GM10266 (cell line): ENCODE results near the gene ITPK1.
A peak's percentile ranks its signal among the peaks of the same experiment; 100 is the strongest.

Experiments used
- DNase-seq: peaks from one replicate; pipeline ENCODE4 v3.0.0; 2012; ENCODE audit errors: extremely low spot score
- TF ChIP-seq, protein P1 (sequence below): IDR thresholded peaks from 2 replicates; pipeline ENCODE4 v1.5.1; 2012; ENCODE audit warnings: mild to moderate bottlenecking, low read depth; ENCODE audit not compliant: control insufficient read depth, insufficient read depth; ENCODE audit errors: missing control alignments

ITPK1 gene

DNA sequence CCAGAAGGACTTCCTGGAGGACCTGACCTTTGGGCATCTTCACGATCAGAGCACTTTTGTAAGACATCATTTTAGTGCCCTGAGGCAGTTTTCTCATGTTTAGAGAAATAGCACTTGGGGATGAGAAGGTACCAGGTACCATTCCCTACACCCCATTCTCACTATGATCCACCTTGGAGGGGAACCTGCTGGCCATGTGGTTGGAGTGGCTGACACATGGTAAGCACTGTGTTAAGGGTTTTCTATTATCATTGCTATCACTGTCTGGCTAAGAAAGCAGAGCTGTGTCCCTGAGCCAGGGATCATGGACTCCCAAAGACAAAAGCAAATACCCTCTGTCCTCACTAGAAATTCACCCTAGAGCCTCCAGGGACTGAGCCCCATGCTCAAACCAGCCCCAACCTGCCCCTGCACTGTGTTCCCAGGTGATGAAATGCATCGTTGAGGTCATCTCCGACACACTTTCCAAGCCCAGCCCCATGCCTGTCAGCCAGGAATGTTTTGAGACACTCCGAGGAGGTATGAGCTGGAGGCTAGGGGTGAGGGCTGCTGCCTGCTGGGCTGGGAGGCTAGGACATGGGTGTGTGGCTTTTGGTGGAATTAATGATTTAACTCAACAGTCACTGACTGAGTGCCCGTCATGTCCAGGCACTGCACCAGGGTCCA is 189.4 kb downstream of the ITPK1 start:
- TF ChIP-seq, protein P1, sequence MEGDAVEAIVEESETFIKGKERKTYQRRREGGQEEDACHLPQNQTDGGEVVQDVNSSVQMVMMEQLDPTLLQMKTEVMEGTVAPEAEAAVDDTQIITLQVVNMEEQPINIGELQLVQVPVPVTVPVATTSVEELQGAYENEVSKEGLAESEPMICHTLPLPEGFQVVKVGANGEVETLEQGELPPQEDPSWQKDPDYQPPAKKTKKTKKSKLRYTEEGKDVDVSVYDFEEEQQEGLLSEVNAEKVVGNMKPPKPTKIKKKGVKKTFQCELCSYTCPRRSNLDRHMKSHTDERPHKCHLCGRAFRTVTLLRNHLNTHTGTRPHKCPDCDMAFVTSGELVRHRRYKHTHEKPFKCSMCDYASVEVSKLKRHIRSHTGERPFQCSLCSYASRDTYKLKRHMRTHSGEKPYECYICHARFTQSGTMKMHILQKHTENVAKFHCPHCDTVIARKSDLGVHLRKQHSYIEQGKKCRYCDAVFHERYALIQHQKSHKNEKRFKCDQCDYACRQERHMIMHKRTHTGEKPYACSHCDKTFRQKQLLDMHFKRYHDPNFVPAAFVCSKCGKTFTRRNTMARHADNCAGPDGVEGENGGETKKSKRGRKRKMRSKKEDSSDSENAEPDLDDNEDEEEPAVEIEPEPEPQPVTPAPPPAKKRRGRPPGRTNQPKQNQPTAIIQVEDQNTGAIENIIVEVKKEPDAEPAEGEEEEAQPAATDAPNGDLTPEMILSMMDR, result no peak
- DNase-seq, result no peak

DNA sequence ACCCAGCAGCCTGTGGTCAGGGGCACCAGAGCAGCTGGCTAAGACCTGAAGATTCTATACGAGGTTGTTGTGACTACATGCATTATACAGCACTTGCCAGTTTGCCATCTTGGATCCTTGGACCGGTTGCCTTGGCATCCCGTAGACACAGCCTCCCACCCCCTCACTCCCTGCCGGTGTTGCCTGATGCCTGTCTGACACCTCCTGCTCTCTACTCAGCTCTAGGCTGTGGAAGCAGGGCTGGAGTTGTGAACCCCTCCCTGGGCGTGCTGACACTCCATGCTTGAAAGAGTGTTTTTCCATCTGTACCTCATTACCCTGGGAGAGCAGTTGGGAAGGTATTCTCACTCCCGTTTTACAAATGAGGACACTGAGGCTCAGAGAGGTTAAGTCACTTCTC is 190.3 kb downstream of the ITPK1 start:
- no peak for DNase-seq
- TF ChIP-seq, protein P1, result no peak

DNA sequence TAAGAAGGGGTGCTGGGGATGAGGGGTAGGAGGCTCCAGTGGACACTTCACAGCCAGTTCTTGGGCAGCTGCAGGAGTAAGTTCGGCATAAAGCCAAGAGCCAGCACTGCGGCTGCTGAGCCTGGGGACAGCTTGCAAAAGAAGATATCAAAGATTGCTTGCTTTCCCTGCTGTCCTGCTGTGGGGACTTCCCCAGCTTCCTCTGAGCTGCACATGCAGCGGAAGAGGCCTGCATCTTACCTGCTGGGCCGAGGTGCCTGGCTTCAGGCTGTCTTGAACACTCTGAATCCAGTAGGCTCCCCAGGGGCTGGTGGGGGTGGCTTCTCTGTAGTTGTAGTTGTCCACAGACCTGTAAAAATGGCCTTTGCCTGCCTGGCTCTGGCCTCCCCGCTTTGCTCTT is 191.5 kb downstream of the ITPK1 start:
- TF ChIP-seq, protein P1, result no peak
- no peak for DNase-seq

DNA sequence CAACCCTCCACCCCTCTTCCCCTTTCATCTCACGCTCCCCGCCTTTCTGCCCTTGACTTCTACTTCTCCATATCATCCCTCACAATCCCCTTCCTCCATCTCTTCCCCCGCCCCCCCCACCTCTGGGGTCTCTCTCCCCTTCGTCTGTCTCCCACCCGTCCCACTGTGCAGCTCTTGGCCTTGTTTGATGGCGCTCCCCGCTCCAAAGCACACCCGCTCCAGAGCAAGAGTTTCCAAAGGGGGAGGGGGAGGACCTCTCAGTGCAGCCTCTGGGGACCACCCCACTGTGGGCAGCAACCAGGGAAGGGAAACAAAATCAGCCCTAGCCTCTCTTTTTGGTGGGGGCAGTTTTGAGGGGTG is 192.0 kb downstream of the ITPK1 start:
- DNase-seq, result no peak

DNA sequence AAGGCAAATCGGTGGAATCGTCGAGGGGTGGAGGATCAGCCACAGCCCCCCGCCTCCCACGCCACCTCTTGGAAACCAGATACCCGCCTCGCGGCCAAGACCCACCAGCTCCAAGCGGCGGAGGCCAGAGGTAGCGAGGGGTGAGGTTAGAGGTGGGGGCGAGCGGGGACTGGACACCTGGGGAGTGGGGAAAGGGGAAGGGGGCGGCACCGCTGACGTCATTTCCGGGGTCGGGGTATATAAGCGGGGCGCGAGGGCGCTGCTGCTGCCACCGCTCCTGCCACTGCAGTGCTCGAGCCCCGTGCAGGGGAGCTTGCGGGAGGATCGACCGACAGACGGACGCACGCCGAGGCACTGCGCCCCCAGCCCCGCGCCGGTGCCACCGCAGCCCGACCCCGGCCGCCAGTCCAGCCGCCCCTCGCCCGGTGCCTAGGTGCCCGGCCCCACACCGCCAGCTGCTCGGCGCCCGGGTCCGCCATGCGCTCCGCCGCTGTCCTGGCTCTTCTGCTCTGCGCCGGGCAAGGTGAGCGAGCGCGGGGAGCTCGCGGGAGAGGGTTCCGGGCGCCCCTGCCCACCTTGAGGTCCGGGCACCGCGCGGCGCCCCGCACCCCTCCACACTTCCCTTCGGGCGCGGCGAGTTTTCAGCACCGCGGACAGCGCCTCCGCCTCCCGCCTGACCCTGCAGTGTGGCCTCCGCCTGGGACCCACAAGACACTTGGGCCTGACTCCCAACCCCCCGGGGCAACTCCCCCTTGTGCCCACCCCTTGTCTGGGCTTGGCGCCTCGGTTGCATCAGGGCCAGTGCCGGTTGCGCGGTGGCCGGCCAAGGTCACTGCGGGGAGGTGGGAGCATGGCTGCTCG is 192.6 kb downstream of the ITPK1 start, which contains the start of gene CHGA:
CHGA (plus strand) TSS at position 268 of the 861 bp plus-strand sequence; CDS start at position 478, 210 bp downstream.
- TF ChIP-seq, protein P1, result no peak
- peak; percentile 84 for DNase-seq

More for the DNA sequence above, 192.0 kb downstream of the ITPK1 start:
- TF ChIP-seq, protein P1, result no peak

DNA sequence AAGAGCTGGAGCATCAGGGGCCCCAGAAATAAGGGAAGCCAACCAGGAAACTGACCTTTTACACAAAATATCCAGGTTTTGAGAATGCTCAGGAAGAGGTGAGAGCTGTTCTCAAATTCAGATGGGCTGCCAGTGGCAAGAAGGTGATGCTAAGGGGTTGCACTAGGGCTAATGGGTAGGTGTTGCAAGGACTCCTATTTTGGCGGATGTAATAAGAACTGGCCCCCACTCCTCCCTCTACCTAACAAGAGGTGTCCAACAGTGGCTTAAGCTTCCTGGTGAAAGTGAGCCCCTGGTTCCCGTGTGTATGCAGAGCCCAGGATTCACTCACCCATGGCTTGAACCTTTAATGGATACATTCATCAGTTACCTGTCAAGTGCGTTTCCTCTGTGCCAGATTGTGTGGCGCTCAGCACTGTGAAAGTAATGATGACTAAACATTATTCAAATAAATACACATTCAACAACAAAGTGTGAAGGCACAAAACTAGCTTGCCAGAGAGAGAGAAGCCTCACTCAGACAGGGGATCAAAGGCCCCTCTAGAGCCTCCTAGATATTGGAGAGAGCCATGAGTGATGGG is 193.5 kb downstream of the ITPK1 start:
- DNase-seq, result no peak
- TF ChIP-seq, protein P1, result no peak
